VCaP (cell line): ENCODE measurements around the gene FCRL2.

ENCODE experiments used
- H3K27ac ChIP-seq: fragments of 450-650 bp; 2 replicates; pipeline ENCODE4 v1.5.1; 2017
- TF ChIP-seq, protein P1 (sequence below): fragments of 450-650 bp; conservative IDR thresholded peaks from 2 replicates; pipeline ENCODE4 v1.5.1; 2017; ENCODE audit warnings: mild to moderate bottlenecking, moderate library complexity

The FCRL2 gene

GRCh38 chr1:157700305-157700704, 76.6 kb downstream of the FCRL2 start:
- TF ChIP-seq, protein P1, sequence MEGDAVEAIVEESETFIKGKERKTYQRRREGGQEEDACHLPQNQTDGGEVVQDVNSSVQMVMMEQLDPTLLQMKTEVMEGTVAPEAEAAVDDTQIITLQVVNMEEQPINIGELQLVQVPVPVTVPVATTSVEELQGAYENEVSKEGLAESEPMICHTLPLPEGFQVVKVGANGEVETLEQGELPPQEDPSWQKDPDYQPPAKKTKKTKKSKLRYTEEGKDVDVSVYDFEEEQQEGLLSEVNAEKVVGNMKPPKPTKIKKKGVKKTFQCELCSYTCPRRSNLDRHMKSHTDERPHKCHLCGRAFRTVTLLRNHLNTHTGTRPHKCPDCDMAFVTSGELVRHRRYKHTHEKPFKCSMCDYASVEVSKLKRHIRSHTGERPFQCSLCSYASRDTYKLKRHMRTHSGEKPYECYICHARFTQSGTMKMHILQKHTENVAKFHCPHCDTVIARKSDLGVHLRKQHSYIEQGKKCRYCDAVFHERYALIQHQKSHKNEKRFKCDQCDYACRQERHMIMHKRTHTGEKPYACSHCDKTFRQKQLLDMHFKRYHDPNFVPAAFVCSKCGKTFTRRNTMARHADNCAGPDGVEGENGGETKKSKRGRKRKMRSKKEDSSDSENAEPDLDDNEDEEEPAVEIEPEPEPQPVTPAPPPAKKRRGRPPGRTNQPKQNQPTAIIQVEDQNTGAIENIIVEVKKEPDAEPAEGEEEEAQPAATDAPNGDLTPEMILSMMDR = no peak
- H3K27ac ChIP-seq = no peak overlapping the region

GRCh38 chr1:157697781-157698569, 79.0 kb downstream of the FCRL2 start:
- H3K27ac ChIP-seq = no peak overlapping the region
- TF ChIP-seq, protein P1 = no peak

GRCh38 chr1:157696966-157697628, 79.8 kb downstream of the FCRL2 start:
- TF ChIP-seq, protein P1 = no peak
- no peak overlapping the region for H3K27ac ChIP-seq
